K562 (cell line): ENCODE results near the gene SYCN. TPM values are rescaled to one million over a fixed set of nuclear protein-coding genes. Genes with fewer than 3 reads are reported as not detected.

ENCODE experiments used
- ATAC-seq: fragments of 200-7000 bp; cut with Tn5 transposase; 3 replicates; pipeline ENCODE4 v1.9.1; 2020; ENCODE audit warnings: moderate library complexity
- BruUV-seq: library from RNA; stranded (reverse); fragments of 400-500 nt; replicated peaks from 2 replicates; lab custom pipeline; 2021; lab: Mats Ljungman, UMichigan
- CTCF ChIA-PET: fragments of 300-600 bp; formaldehyde crosslinking; extraction: SDS; loops from one replicate; lab custom pipeline; 2021; ENCODE audit warnings: low intra/inter-chr PET ratio; lab: Yijun Ruan, JAX
- POLR2A ChIA-PET: fragments of 300-600, 350-650 bp; sonication (Branson Sonifier 250); formaldehyde crosslinking; extraction: SDS; loops from one replicate; lab custom pipeline; 2021; ENCODE audit warnings: antibody characterized with exemption, inconsistent platforms; lab: Yijun Ruan, JAX
- DNase-seq, 4 experiments: peaks; one replicate each; pipeline versions ENCODE4 v3.0.0 to v3.0.0-alpha.2; 2011 to 2018; ENCODE audit warnings: low spot score in 3 of 4, mixed read lengths in 3 of 4; ENCODE audit errors: extremely low read depth in 1 of 4
- FAIRE-seq: peaks from 2 replicates; lab custom pipeline; 2011; peaks lifted over from hg19 to GRCh38; lab: Jason Lieb, UNC
- H2AFZ ChIP-seq: 2 replicates; pipeline ENCODE4 v1.6.0; 2011; ENCODE audit warnings: low read depth, low read length, control low read depth, inconsistent platforms
- H3K27ac ChIP-seq: fragments of 200-600 bp; 3 replicates; pipeline ENCODE4 v1.8.0; 2011; ENCODE audit warnings: low read depth, mild to moderate bottlenecking, control low read depth, inconsistent platforms, low read length, moderate library complexity, mixed read lengths; ENCODE audit errors: extremely low read depth
- H3K27me3 ChIP-seq, 2 experiments: fragments of 300-600 bp in 1 of 2; 2 replicates in 1 of 2; 3 replicates in 1 of 2; pipeline versions ENCODE4 v1.6.0 to v1.8.0; 2011; ENCODE audit warnings: inconsistent platforms in 2 of 2, low read length in 2 of 2, mild to moderate bottlenecking in 1 of 2, mixed read lengths in 1 of 2, moderate library complexity in 1 of 2; ENCODE audit not compliant: control insufficient read depth in 2 of 2, insufficient read depth in 2 of 2
- H3K36me3 ChIP-seq: fragments of 300-600 bp; 3 replicates; pipeline ENCODE4 v1.8.0; 2011; ENCODE audit warnings: mild to moderate bottlenecking, low read length, inconsistent platforms; ENCODE audit not compliant: control insufficient read depth, insufficient read depth
- H3K4me1 ChIP-seq, 2 experiments: fragments of 200-600 bp in 1 of 2; replicated peaks in 1 of 2; 2 replicates in 1 of 2; 3 replicates in 1 of 2; pipeline versions ENCODE4 v1.5.1 to v1.8.0; 2011; ENCODE audit warnings: inconsistent platforms in 2 of 2, low read length in 2 of 2, mild to moderate bottlenecking in 1 of 2, mixed read lengths in 1 of 2, moderate library complexity in 1 of 2; ENCODE audit not compliant: control insufficient read depth in 2 of 2, insufficient read depth in 2 of 2
- H3K4me2 ChIP-seq: 2 replicates; pipeline ENCODE4 v1.6.1; 2011; ENCODE audit warnings: low read length, control low read depth, inconsistent platforms, mixed read lengths; ENCODE audit not compliant: insufficient read depth
- H3K4me3 ChIP-seq: fragments of 200-600 bp; sonication (generic), shearing (Covaris generic); 2 replicates; pipeline ENCODE4 v1.5.1; 2016; ENCODE audit warnings: control low read depth, inconsistent platforms
- H3K79me2 ChIP-seq: fragments of 200-600 bp; 3 replicates; pipeline ENCODE4 v1.8.0; 2011; ENCODE audit warnings: low read length, inconsistent platforms; ENCODE audit not compliant: control insufficient read depth, insufficient read depth
- H3K9ac ChIP-seq, 2 experiments: 2 replicates each; pipeline versions ENCODE4 v1.6.0 to v1.6.1; 2011; ENCODE audit warnings: low read depth in 2 of 2, low read length in 2 of 2, control low read depth in 1 of 2, inconsistent platforms in 1 of 2, mild to moderate bottlenecking in 1 of 2, mixed read lengths in 1 of 2; ENCODE audit not compliant: insufficient read depth in 1 of 2
- H3K9me1 ChIP-seq: one replicate; pipeline ENCODE4 v1.6.0; 2011; ENCODE audit warnings: inconsistent platforms, mild to moderate bottlenecking, low read length, moderate library complexity; ENCODE audit not compliant: control insufficient read depth, insufficient read depth
- H3K9me3 ChIP-seq: replicated peaks from 2 replicates; pipeline ENCODE4 v1.5.1; 2011; ENCODE audit warnings: low read depth, low read length, inconsistent platforms; ENCODE audit not compliant: control insufficient read depth, insufficient read depth
- H4K20me1 ChIP-seq: replicated peaks from 2 replicates; pipeline ENCODE4 v1.6.1; 2011; ENCODE audit warnings: low read length, inconsistent platforms, mixed read lengths; ENCODE audit not compliant: control insufficient read depth, insufficient read depth
- BHLHE40 ChIP-seq: IDR thresholded peaks from 2 replicates; pipeline ENCODE4 v1.6.1; 2011; ENCODE audit warnings: low read length, improper control_type of control experiment
- ETV5 ChIP-seq: sonication (generic); formaldehyde crosslinking; IDR thresholded peaks from 2 replicates; pipeline ENCODE4 v1.4.0; 2020; ENCODE audit warnings: low read depth, mild to moderate bottlenecking, missing genetic modification reagents
- FOXJ3 ChIP-seq: sonication (generic); formaldehyde crosslinking; IDR thresholded peaks from 2 replicates; pipeline ENCODE4 v1.4.0; 2020; ENCODE audit warnings: mild to moderate bottlenecking, missing genetic modification reagents
- NCOA4 ChIP-seq: fragments of 450-650 bp; IDR thresholded peaks from 2 replicates; pipeline ENCODE4 v1.6.1; 2018; ENCODE audit warnings: mild to moderate bottlenecking; ENCODE audit not compliant: partially characterized antibody
- NRF1 ChIP-seq, 2 experiments: fragments of 450-650 bp; IDR thresholded peaks in 1 of 2; conservative IDR thresholded peaks in 1 of 2; 2 replicates each; pipeline ENCODE4 v1.6.1; 2014; ENCODE audit warnings: mild to moderate bottlenecking in 2 of 2
- POLR2G ChIP-seq: fragments of 200-400 bp; formaldehyde crosslinking; IDR thresholded peaks from 2 replicates; pipeline ENCODE4 v1.6.1; 2017; ENCODE audit warnings: low read depth, mild to moderate bottlenecking, antibody characterized with exemption, low read length, moderate library complexity
- RFX5 ChIP-seq: IDR thresholded peaks from 2 replicates; pipeline ENCODE4 v1.6.1; 2011; ENCODE audit warnings: low read depth, mild to moderate bottlenecking, improper control_type of control experiment, low read length
- STAT5B ChIP-seq: fragments of 250-450 bp; sonication (Bioruptor Pico); IDR thresholded peaks from 2 replicates; pipeline ENCODE4 v1.8.0; 2021; ENCODE audit warnings: mild to moderate bottlenecking, inconsistent platforms
- TBP ChIP-seq: optimal IDR thresholded peaks from 2 replicates; pipeline ENCODE3; 2011; ENCODE audit warnings: low read depth, low read length, improper control_type of control experiment
- ZNF444 ChIP-seq: fragments of 250-450 bp; sonication (Bioruptor Pico); IDR thresholded peaks from 2 replicates; pipeline ENCODE4 v1.4.0; 2020; ENCODE audit warnings: mild to moderate bottlenecking, moderate library complexity
- WGBS: fragments of 100-300 bp; shearing (Covaris generic); methylation state at CpG from one replicate; pipeline ENCODE4 v1.1.6; 2016; ENCODE audit warnings: low coverage, mixed read lengths; ENCODE audit not compliant: insufficient coverage; ENCODE audit errors: missing lambda C conversion rate; 5-methylcytosine and 5-hydroxymethylcytosine counted together
- in situ Hi-C: fragments of 300-500 bp; cut with MboI; formaldehyde crosslinking; loops from 4 replicates; pipeline ENCODE4 v1.15.0; 2018; ENCODE audit warnings: inconsistent platforms, mixed read lengths
- intact Hi-C: fragments of 100-400 bp; cut with micrococcal nuclease; formaldehyde crosslinking; loops from 2 replicates; pipeline ENCODE4 v1.14.2; 2022
- polyA plus RNA-seq, 8 experiments: library from polyadenylated mRNA; depleted of rRNA in 4 of 8; stranded (reverse) in 5 of 8; unstranded in 3 of 8; fragments of >200 nt; fragmentation: Nextera tagmentation in 2 of 8; fragmentation: Illumina TruSeq in 1 of 8; extraction: Ambion mirVana in 2 of 8; extraction: Trizol in 1 of 8; gene quantifications; 2 replicates each; pipeline versions ENCODE4 v1.2.1 to v1.2.3, GENCODE V29; 2011 to 2014; ENCODE audit warnings: inconsistent platforms in 1 of 8, missing spikeins in 1 of 8
- total RNA-seq, 7 experiments: library from RNA; depleted of rRNA in 6 of 7; stranded (reverse); fragments of >200 nt in 6 of 7; fragmentation: Illumina TruSeq in 2 of 7; extraction: Trizol in 2 of 7; gene quantifications; 2 replicates each; pipeline versions ENCODE4 v1.2.1 to v1.2.3, GENCODE V29; 2011 to 2021; ENCODE audit warnings: low replicate concordance in 1 of 7
- TF ChIP-seq, protein P1 (sequence below), 2 experiments: fragments of 250-450 bp in 1 of 2; fragments of 450-650 bp in 1 of 2; sonication (Bioruptor Pico) in 1 of 2; IDR thresholded peaks; 2 replicates each; pipeline versions ENCODE4 v1.6.1 to v1.8.0; 2016 to 2021; ENCODE audit warnings: mild to moderate bottlenecking in 2 of 2, moderate library complexity in 2 of 2, missing compliant biosample characterization in 1 of 2, missing genetic modification characterization in 1 of 2
- TF ChIP-seq, protein P2 (sequence below): sonication (generic); formaldehyde crosslinking; IDR thresholded peaks from 2 replicates; pipeline ENCODE4 v1.5.0; 2020; ENCODE audit warnings: missing genetic modification reagents
- TF ChIP-seq, protein P3 (sequence below): fragments of 200-800 bp; sonication (Bioruptor generic); IDR thresholded peaks from 2 replicates; pipeline ENCODE4 v1.6.1; 2017; ENCODE audit warnings: missing genetic modification characterization, missing compliant biosample characterization
- TF ChIP-seq, protein P4 (sequence below): fragments of 250-450 bp; sonication (Bioruptor Pico); IDR thresholded peaks from 2 replicates; pipeline ENCODE4 v1.8.0; 2021; ENCODE audit warnings: borderline replicate concordance, mild to moderate bottlenecking, moderate library complexity; ENCODE audit not compliant: poor library complexity, severe bottlenecking
- TF ChIP-seq, protein P5 (sequence below): sonication (generic); formaldehyde crosslinking; IDR thresholded peaks from 2 replicates; pipeline ENCODE4 v1.8.0; 2022; ENCODE audit warnings: missing genetic modification reagents, mild to moderate bottlenecking, borderline replicate concordance
- TF ChIP-seq, protein P6 (sequence below): fragments of 250-450 bp; sonication (Bioruptor Pico); IDR thresholded peaks from 2 replicates; pipeline ENCODE4 v1.5.0; 2021

SYCN gene
- total and polyA plus RNA-seq, 9 of the 15 experiments (the other 6 are each of a cell fraction or from before 2014, with no cell fraction given) = not detected

DNA sequence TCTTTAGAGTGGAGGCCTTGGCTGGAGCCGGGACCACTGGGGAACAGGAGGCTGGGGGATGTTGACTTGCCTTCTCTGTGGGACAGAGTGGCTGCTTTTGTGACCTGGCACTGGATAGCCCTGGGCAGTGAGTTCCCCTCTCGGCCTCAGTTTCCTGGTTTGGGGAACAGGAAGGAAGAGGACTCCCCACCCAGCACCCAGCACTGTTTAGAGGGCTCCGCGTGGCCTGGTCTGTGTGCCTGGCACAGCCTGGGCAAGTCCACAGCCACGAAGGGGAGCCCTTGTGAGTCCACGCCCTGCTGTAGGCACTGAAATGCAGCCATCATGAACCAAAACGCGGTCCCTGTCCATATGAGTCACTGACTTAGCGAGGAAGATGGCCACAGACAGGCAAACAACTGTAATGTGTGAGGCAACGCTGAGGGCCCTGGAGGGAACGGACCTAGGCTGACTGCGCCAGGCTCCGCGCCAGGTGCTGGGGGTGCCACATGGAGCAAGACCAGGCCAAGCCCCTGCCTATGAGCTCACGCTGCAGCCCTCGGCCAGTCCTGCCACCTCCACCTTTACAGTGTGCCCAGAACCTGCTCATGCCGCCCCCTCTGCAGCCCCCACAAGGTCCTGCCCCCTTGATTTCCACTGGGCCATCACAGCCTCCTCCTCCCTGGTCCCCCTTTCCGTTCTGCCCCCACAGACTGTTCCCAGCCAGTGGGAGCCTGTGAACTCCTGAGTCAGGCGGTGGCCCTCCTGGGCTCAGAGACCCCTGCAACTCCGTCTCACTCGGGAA, 43.0 kb downstream of the SYCN start:
- intact Hi-C loops (no loop called here), in situ Hi-C loops (no loop called here)
- Histone ChIP-seq H3K4me2 (no peak overlapping the region), H3K4me1 (peaks cover 25 to 54% of the 10 kb centered on the region in 2 experiments), H4K20me1 (peaks cover 41% of the 10 kb centered on the region), H3K9me3 (no peaks in the 10 kb centered on the region), H3K9ac (peak overlapping the region in 1 of 2 experiments; percentile 53; a peak in 2 of 4 replicates), H3K36me3 (peaks cover 5% of the 10 kb centered on the region; the same call in 1 of the 3 replicates), H2AFZ (no peak overlapping the region), H3K9me1 (peaks cover 15% of the 10 kb centered on the region), H3K27ac (no peak overlapping the region), H3K79me2 (peaks cover 56% of the 10 kb centered on the region), H3K4me3 (no peak overlapping the region), H3K27me3 (no peaks in the 10 kb centered on the region)
- BruUV-seq = no TSS peak
- ChIA-PET POLR2A (no interaction called here), CTCF (no interaction called here)
- ATAC-seq = no peak
- 73% methylated on average over 16 of the region's 21 CpGs for WGBS
- no peak for FAIRE-seq
- DNase-seq = no peak
- no peak for TF ChIP-seq TBP
- TF ChIP-seq, protein P1, sequence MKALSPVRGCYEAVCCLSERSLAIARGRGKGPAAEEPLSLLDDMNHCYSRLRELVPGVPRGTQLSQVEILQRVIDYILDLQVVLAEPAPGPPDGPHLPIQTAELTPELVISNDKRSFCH (CRISPR knock-in tag; IDR thresholded peaks at IDR 0.05) = no peak
- TF ChIP-seq, protein P1 (tag; IDR thresholded peaks at IDR 0.05) = no peak
- TF ChIP-seq, protein P2, sequence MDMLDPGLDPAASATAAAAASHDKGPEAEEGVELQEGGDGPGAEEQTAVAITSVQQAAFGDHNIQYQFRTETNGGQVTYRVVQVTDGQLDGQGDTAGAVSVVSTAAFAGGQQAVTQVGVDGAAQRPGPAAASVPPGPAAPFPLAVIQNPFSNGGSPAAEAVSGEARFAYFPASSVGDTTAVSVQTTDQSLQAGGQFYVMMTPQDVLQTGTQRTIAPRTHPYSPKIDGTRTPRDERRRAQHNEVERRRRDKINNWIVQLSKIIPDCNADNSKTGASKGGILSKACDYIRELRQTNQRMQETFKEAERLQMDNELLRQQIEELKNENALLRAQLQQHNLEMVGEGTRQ (CRISPR knock-in tag) = no peak
- TF ChIP-seq BHLHE40 = no peak
- no peak for TF ChIP-seq FOXJ3 (CRISPR knock-in tag)
- TF ChIP-seq ETV5 (CRISPR knock-in tag) = no peak
- no peak for TF ChIP-seq NCOA4
- TF ChIP-seq, protein P3, sequence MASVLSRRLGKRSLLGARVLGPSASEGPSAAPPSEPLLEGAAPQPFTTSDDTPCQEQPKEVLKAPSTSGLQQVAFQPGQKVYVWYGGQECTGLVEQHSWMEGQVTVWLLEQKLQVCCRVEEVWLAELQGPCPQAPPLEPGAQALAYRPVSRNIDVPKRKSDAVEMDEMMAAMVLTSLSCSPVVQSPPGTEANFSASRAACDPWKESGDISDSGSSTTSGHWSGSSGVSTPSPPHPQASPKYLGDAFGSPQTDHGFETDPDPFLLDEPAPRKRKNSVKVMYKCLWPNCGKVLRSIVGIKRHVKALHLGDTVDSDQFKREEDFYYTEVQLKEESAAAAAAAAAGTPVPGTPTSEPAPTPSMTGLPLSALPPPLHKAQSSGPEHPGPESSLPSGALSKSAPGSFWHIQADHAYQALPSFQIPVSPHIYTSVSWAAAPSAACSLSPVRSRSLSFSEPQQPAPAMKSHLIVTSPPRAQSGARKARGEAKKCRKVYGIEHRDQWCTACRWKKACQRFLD (CRISPR knock-in tag) = no peak
- TF ChIP-seq, protein P4, sequence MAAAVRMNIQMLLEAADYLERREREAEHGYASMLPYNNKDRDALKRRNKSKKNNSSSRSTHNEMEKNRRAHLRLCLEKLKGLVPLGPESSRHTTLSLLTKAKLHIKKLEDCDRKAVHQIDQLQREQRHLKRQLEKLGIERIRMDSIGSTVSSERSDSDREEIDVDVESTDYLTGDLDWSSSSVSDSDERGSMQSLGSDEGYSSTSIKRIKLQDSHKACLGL (CRISPR knock-in tag) = no peak
- no peak for TF ChIP-seq RFX5
- TF ChIP-seq, protein P5, sequence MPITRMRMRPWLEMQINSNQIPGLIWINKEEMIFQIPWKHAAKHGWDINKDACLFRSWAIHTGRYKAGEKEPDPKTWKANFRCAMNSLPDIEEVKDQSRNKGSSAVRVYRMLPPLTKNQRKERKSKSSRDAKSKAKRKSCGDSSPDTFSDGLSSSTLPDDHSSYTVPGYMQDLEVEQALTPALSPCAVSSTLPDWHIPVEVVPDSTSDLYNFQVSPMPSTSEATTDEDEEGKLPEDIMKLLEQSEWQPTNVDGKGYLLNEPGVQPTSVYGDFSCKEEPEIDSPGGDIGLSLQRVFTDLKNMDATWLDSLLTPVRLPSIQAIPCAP (CRISPR knock-in tag) = no peak
- no peak for TF ChIP-seq ZNF444 (CRISPR knock-in tag)
- TF ChIP-seq POLR2G = no peak
- TF ChIP-seq STAT5B = no peak
- no peak for TF ChIP-seq NRF1 (conservative IDR thresholded peaks at IDR 0.05 in 1 of 2, IDR thresholded peaks at IDR 0.05 in 1 of 2)
- TF ChIP-seq, protein P6, sequence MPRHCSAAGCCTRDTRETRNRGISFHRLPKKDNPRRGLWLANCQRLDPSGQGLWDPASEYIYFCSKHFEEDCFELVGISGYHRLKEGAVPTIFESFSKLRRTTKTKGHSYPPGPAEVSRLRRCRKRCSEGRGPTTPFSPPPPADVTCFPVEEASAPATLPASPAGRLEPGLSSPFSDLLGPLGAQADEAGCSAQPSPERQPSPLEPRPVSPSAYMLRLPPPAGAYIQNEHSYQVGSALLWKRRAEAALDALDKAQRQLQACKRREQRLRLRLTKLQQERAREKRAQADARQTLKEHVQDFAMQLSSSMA (CRISPR knock-in tag) = no peak
